ENCODE results near the gene ZNF846.

- TF ChIP-seq, protein P1, sequence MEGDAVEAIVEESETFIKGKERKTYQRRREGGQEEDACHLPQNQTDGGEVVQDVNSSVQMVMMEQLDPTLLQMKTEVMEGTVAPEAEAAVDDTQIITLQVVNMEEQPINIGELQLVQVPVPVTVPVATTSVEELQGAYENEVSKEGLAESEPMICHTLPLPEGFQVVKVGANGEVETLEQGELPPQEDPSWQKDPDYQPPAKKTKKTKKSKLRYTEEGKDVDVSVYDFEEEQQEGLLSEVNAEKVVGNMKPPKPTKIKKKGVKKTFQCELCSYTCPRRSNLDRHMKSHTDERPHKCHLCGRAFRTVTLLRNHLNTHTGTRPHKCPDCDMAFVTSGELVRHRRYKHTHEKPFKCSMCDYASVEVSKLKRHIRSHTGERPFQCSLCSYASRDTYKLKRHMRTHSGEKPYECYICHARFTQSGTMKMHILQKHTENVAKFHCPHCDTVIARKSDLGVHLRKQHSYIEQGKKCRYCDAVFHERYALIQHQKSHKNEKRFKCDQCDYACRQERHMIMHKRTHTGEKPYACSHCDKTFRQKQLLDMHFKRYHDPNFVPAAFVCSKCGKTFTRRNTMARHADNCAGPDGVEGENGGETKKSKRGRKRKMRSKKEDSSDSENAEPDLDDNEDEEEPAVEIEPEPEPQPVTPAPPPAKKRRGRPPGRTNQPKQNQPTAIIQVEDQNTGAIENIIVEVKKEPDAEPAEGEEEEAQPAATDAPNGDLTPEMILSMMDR (IDR thresholded peaks at IDR 0.05): peak in 1 of 5 experiments; percentile 39
- peak; percentile 50 to 61 for TF ChIP-seq POLR2A (IDR thresholded peaks at IDR 0.05)
These were observed at the start of gene ZNF846 for GRCh38 chr19:9768175-9769112.

All from tibial nerve (tissue), 3 donors.